SK-N-SH (cell line): ENCODE results near the gene B3GALT5. TPM values are rescaled to one million over a fixed set of nuclear protein-coding genes. Genes with fewer than 3 reads are reported as not detected.

Experiments used
- CTCF ChIA-PET: fragments of 300-600, 350-600 bp; formaldehyde crosslinking; extraction: SDS; loops from one replicate; lab custom pipeline; 2021; lab: Yijun Ruan, JAX
- POLR2A ChIA-PET: fragments of 350-600 bp; sonication (Branson Sonifier 250); formaldehyde crosslinking; extraction: SDS; loops from one replicate; lab custom pipeline; 2020; ENCODE audit warnings: antibody characterized with exemption, inconsistent platforms; lab: Yijun Ruan, JAX
- DNase-seq: peaks from one replicate; pipeline ENCODE4 v3.0.0; 2012
- H2AFZ ChIP-seq: fragments of 200-600 bp; sonication (generic); 2 replicates; pipeline ENCODE4 v1.8.1; 2016; ENCODE audit warnings: antibody characterized with exemption, mild to moderate bottlenecking, low read depth
- H3F3A ChIP-seq: fragments of 200-600 bp; sonication (generic); replicated peaks from 2 replicates; pipeline ENCODE3; 2016; ENCODE audit warnings: antibody characterized with exemption, mild to moderate bottlenecking; ENCODE audit not compliant: insufficient read depth
- H3K27ac ChIP-seq, 2 experiments: fragments of 200-500 bp in 1 of 2; fragments of 200-600 bp in 1 of 2; sonication (Bioruptor generic) in 1 of 2; sonication (generic), shearing (Covaris generic) in 1 of 2; 2 replicates each; pipeline versions ENCODE4 v1.5.1 to v1.6.1; 2014 to 2016; ENCODE audit warnings: low read depth in 2 of 2, inconsistent platforms in 1 of 2, low read length in 1 of 2, mild to moderate bottlenecking in 1 of 2, mixed read lengths in 1 of 2
- H3K27me3 ChIP-seq: fragments of 200-600 bp; sonication (generic), shearing (Covaris generic); 2 replicates; pipeline ENCODE4 v1.6.1; 2016; ENCODE audit warnings: mixed run types; ENCODE audit not compliant: insufficient read depth
- H3K36me3 ChIP-seq, 2 experiments: fragments of 200-500 bp in 1 of 2; fragments of 200-600 bp in 1 of 2; sonication (Bioruptor generic) in 1 of 2; sonication (generic) in 1 of 2; replicated peaks in 1 of 2; 2 replicates each; pipeline versions ENCODE3 to v1.5.1; 2014 to 2016; ENCODE audit warnings: low read length in 1 of 2, mild to moderate bottlenecking in 1 of 2; ENCODE audit not compliant: insufficient read depth in 2 of 2, control insufficient read depth in 1 of 2
- H3K4me1 ChIP-seq, 2 experiments: fragments of 200-500 bp in 1 of 2; fragments of 200-600 bp in 1 of 2; sonication (Bioruptor generic) in 1 of 2; sonication (generic), shearing (Covaris generic) in 1 of 2; 2 replicates each; pipeline versions ENCODE4 v1.5.1 to v1.6.1; 2014 to 2016; ENCODE audit warnings: low read depth in 1 of 2, low read length in 1 of 2, mixed run types in 1 of 2; ENCODE audit not compliant: insufficient read depth in 2 of 2, control insufficient read depth in 1 of 2
- H3K4me2 ChIP-seq: fragments of 200-600 bp; sonication (generic), shearing (Covaris generic); 2 replicates; pipeline ENCODE4 v1.6.1; 2017; ENCODE audit warnings: mixed run types
- H3K4me3 ChIP-seq, 2 experiments: fragments of 200-500 bp in 1 of 2; fragments of 200-600 bp in 1 of 2; sonication (Bioruptor generic) in 1 of 2; sonication (generic), shearing (Covaris generic) in 1 of 2; 2 replicates each; pipeline versions ENCODE4 v1.5.1 to v1.8.1; 2014 to 2016; ENCODE audit warnings: low read depth in 2 of 2, inconsistent platforms in 1 of 2, low read length in 1 of 2, mild to moderate bottlenecking in 1 of 2, mixed read lengths in 1 of 2, moderate library complexity in 1 of 2
- H3K79me2 ChIP-seq: fragments of 200-600 bp; sonication (generic); 2 replicates; pipeline ENCODE4 v1.8.1; 2017; ENCODE audit warnings: mild to moderate bottlenecking; ENCODE audit not compliant: insufficient read depth
- H3K9ac ChIP-seq: fragments of 200-600 bp; sonication (generic); 2 replicates; pipeline ENCODE4 v1.6.1; 2017; ENCODE audit warnings: mixed run types
- H3K9me2 ChIP-seq: fragments of 200-600 bp; sonication (generic); 2 replicates; pipeline ENCODE4 v1.6.1; 2017; ENCODE audit warnings: mixed run types
- H3K9me3 ChIP-seq: fragments of 200-600 bp; sonication (generic); 2 replicates; pipeline ENCODE4 v1.6.1; 2017; ENCODE audit warnings: mixed run types, mild to moderate bottlenecking, moderate library complexity
- H4K20me1 ChIP-seq: fragments of 200-600 bp; sonication (generic); 2 replicates; pipeline ENCODE4 v1.6.1; 2017; ENCODE audit warnings: mild to moderate bottlenecking, mixed run types; ENCODE audit not compliant: insufficient read depth
- CHD2 ChIP-seq: fragments of 150-350 bp; IDR thresholded peaks from 2 replicates; pipeline ENCODE4 v1.6.1; 2018; ENCODE audit warnings: low read length; ENCODE audit not compliant: partially characterized antibody
- CTCF ChIP-seq: fragments of 200-600 bp; sonication (generic); IDR thresholded peaks from 2 replicates; pipeline ENCODE4 v1.6.1; 2017; ENCODE audit warnings: antibody characterized with exemption, mild to moderate bottlenecking, moderate library complexity
- EP300 ChIP-seq, 2 experiments: IDR thresholded peaks; 2 replicates each; pipeline versions ENCODE4 v1.4.0 to v1.6.1; 2012; ENCODE audit warnings: borderline replicate concordance in 1 of 2, low read depth in 1 of 2, low read length in 1 of 2
- FOXJ3 ChIP-seq: sonication (generic); formaldehyde crosslinking; IDR thresholded peaks from 2 replicates; pipeline ENCODE4 v1.5.1; 2020; ENCODE audit warnings: mild to moderate bottlenecking, missing genetic modification reagents
- IRF3 ChIP-seq: fragments of 150-350 bp; IDR thresholded peaks from 2 replicates; pipeline ENCODE4 v1.6.1; 2016; ENCODE audit warnings: mild to moderate bottlenecking, low read depth, low read length
- JUND ChIP-seq: IDR thresholded peaks from 2 replicates; pipeline ENCODE4 v1.4.0; 2012
- MAX ChIP-seq: IDR thresholded peaks from 2 replicates; pipeline ENCODE4 v1.4.0; 2012; ENCODE audit warnings: low read depth
- MEF2A ChIP-seq: IDR thresholded peaks from 2 replicates; pipeline ENCODE4 v1.4.0; 2012; ENCODE audit warnings: low read depth, borderline replicate concordance
- PBX3 ChIP-seq: IDR thresholded peaks from 2 replicates; pipeline ENCODE4; 2012
- POLR2AphosphoS5 ChIP-seq: IDR thresholded peaks from 2 replicates; pipeline ENCODE4 v1.6.1; 2012; ENCODE audit warnings: low read depth, low read length
- REST ChIP-seq: IDR thresholded peaks from 2 replicates; pipeline ENCODE4 v1.6.1; 2012; ENCODE audit warnings: mild to moderate bottlenecking, low read depth, low read length, moderate library complexity
- TCF12 ChIP-seq: IDR thresholded peaks from 2 replicates; pipeline ENCODE4 v1.4.0; 2012
- USF1 ChIP-seq: IDR thresholded peaks from 2 replicates; pipeline ENCODE4 v1.4.0; 2012; ENCODE audit warnings: low read depth, borderline replicate concordance
- USF2 ChIP-seq: fragments of 150-350 bp; IDR thresholded peaks from 2 replicates; pipeline ENCODE4 v1.6.1; 2017; ENCODE audit warnings: antibody characterized with exemption, low read length, low read depth, borderline replicate concordance
- YY1 ChIP-seq: IDR thresholded peaks from 2 replicates; pipeline ENCODE4 v1.4.0; 2012; ENCODE audit warnings: low read depth, mild to moderate bottlenecking
- WGBS: methylation state at CpG from one replicate; pipeline ENCODE4 v1.1.6; 2017; ENCODE audit warnings: low lambda C conversion rate; 5-methylcytosine and 5-hydroxymethylcytosine counted together
- polyA plus RNA-seq, 3 experiments: library from polyadenylated mRNA; depleted of rRNA; stranded (reverse); fragments of >200 nt; gene quantifications; 2 replicates each; pipeline ENCODE4 v1.2.3, GENCODE V29; 2012

B3GALT5 gene
- polyA plus RNA-seq, 1 of the 3 experiments (the other 2 are of a cell fraction) = 0.35 TPM

GRCh38 chr21:39681845-39682244, 69.1 kb downstream of the B3GALT5 start:
- CTCF ChIA-PET = interaction anchor here (2.0 kb wide), 1 partner anchor 24 kb away, joined by 4 read pairs; no protein-coding TSS in a partner anchor
- Histone ChIP-seq H3K79me2 (no peaks in the 10 kb centered on the region), H3K27me3 (no peaks in the 10 kb centered on the region), H3F3A (no peaks in the 10 kb centered on the region), H3K9me2 (no peaks in the 10 kb centered on the region), H3K4me2 (no peak overlapping the region), H3K4me3 (no peak overlapping the region), H3K9me3 (no peaks in the 10 kb centered on the region), H3K4me1 (peaks cover 0 to 5% of the 10 kb centered on the region in 2 experiments; a peak in 1 of 4 replicates), H2AFZ (no peak overlapping the region), H3K36me3 (no peaks in the 10 kb centered on the region), H3K27ac (0 out of 4 replicates have a peak overlapping the region, but pooled peaks of 1 of the 2 experiments have one; percentile 8), H4K20me1 (no peaks in the 10 kb centered on the region), H3K9ac (no peak overlapping the region)
- POLR2A ChIA-PET = no interaction called here
- no peak for DNase-seq
- 49% methylated on average over 2 of the region's 2 CpGs for WGBS
- TF ChIP-seq TCF12 (no peak), POLR2AphosphoS5 (no peak), IRF3 (no peak), EP300 (IDR thresholded peaks at IDR 0.05; ENCODE audit: borderline replicate concordance in 1 of 2, low read depth in 1 of 2, low read length in 1 of 2) (no peak), USF2 (no peak), MAX (no peak), USF1 (no peak), CHD2 (no peak), MEF2A (no peak), FOXJ3 (no peak), CTCF (no peak), YY1 (no peak), PBX3 (no peak), REST (no peak), JUND (no peak)
